Stimulated activated CD4-positive, alpha-beta T cell treated with anti-CD3 and anti-CD28 coated beads, Interleukin-15, amount 100 ng/mL, for 24 hours (primary cell): ENCODE data around the gene CPM.
A peak's percentile ranks its signal among the peaks of the same experiment; 100 is the strongest.

Source experiments
- DNase-seq: peaks from one replicate; pipeline ENCODE4 v3.0.0-alpha.2; 2020

Gene CPM

GRCh38 chr12:68954811-68955210 is 21.8 kb upstream of the CPM start:
- no peak for DNase-seq

- no peak for DNase-seq
These were observed 20.6 kb upstream of the CPM start for GRCh38 chr12:68953536-68953935.

- no peak for DNase-seq
These were observed 18.7 kb upstream of the CPM start for GRCh38 chr12:68951652-68952051.

GRCh38 chr12:68950511-68950910 is 17.5 kb upstream of the CPM start:
- no peak for DNase-seq

GRCh38 chr12:68945255-68945654 is 12.3 kb upstream of the CPM start:
- no peak for DNase-seq

- no peak for DNase-seq
These were observed 11.5 kb upstream of the CPM start for GRCh38 chr12:68944296-68945076.

- DNase-seq: no peak
These were observed 10.9 kb upstream of the CPM start for GRCh38 chr12:68943848-68944247.

- DNase-seq: no peak
These were observed 7.8 kb upstream of the CPM start for GRCh38 chr12:68940731-68941130.

GRCh38 chr12:68939505-68939904 is 6.5 kb upstream of the CPM start:
- no peak for DNase-seq

- DNase-seq: no peak
These were observed 1.4 kb upstream of the CPM start for GRCh38 chr12:68934392-68934791.

- DNase-seq: peak; percentile 43
These were observed 627 bp downstream of the CPM start for GRCh38 chr12:68932128-68932960.

- DNase-seq: no peak
These were observed 2.8 kb downstream of the CPM start for GRCh38 chr12:68930178-68930577.

- no peak for DNase-seq
These were observed 8.4 kb downstream of the CPM start for GRCh38 chr12:68924546-68924945.

- peak; percentile 65 for DNase-seq
These were observed 13.3 kb downstream of the CPM start for GRCh38 chr12:68919581-68920239.

GRCh38 chr12:68918960-68919359 is 14.0 kb downstream of the CPM start:
- peak; percentile 30 for DNase-seq

GRCh38 chr12:68915055-68915454 is 17.9 kb downstream of the CPM start:
- no peak for DNase-seq

GRCh38 chr12:68913682-68914081 is 19.3 kb downstream of the CPM start:
- no peak for DNase-seq

GRCh38 chr12:68912916-68913315 is 20.1 kb downstream of the CPM start:
- DNase-seq: no peak

GRCh38 chr12:68911197-68911718 is 21.7 kb downstream of the CPM start:
- no peak for DNase-seq

GRCh38 chr12:68910128-68910527 is 22.8 kb downstream of the CPM start:
- no peak for DNase-seq

- DNase-seq: no peak
These were observed 24.9 kb downstream of the CPM start for GRCh38 chr12:68908076-68908475.

- no peak for DNase-seq
These were observed 27.2 kb downstream of the CPM start for GRCh38 chr12:68905733-68906132.

GRCh38 chr12:68904351-68904962 is 28.5 kb downstream of the CPM start:
- peak; percentile 18 for DNase-seq
